ENCODE measurements around the gene SAMD14.

DNA sequence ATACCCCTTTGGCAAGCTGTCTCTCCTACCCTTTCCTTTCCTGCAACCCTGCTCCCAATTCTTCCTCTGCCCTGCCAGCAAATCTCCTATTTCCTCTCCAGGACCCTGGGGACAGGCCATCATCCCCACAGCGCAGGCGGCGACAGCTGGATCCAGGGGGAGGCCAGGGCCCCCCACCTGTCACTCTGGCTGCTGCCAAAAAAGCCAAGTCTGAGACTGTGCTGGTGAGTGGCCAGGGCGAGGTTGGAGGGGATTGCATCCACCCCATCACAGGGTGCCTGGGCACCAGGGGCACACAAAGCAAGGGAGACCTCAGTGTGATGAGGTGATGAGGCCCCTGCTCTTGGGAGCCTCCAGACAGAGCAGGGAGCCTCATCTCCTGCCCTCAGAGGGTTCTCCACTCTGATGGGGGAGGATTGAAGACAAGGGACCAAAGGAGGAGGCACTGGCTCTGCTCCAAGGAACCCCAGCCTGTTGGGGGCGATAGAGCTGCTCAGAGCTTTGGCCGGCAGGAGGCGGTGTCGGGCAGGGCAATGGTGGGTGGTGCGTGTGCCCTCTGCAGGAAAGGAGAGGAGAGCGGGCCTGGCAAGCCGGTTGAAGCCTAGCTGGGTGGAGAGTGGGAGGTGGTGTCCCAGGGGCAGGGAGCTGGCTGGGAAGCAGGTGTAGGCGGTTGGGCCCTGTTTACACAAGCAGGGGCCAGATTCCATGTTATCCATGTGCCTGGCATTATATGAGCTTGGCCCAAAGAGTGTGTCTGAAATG lies 50.4 kb downstream of the SAMD14 start:
- TF ChIP-seq, protein P1, sequence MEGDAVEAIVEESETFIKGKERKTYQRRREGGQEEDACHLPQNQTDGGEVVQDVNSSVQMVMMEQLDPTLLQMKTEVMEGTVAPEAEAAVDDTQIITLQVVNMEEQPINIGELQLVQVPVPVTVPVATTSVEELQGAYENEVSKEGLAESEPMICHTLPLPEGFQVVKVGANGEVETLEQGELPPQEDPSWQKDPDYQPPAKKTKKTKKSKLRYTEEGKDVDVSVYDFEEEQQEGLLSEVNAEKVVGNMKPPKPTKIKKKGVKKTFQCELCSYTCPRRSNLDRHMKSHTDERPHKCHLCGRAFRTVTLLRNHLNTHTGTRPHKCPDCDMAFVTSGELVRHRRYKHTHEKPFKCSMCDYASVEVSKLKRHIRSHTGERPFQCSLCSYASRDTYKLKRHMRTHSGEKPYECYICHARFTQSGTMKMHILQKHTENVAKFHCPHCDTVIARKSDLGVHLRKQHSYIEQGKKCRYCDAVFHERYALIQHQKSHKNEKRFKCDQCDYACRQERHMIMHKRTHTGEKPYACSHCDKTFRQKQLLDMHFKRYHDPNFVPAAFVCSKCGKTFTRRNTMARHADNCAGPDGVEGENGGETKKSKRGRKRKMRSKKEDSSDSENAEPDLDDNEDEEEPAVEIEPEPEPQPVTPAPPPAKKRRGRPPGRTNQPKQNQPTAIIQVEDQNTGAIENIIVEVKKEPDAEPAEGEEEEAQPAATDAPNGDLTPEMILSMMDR (IDR thresholded peaks at IDR 0.05), result peak in 3 of 4 experiments; percentile 49 to 59 (median 53)
- TF ChIP-seq POLR2AphosphoS5 (IDR thresholded peaks at IDR 0.05), result no peak
